ENCODE results near the gene DAP.

The DAP gene

DNA sequence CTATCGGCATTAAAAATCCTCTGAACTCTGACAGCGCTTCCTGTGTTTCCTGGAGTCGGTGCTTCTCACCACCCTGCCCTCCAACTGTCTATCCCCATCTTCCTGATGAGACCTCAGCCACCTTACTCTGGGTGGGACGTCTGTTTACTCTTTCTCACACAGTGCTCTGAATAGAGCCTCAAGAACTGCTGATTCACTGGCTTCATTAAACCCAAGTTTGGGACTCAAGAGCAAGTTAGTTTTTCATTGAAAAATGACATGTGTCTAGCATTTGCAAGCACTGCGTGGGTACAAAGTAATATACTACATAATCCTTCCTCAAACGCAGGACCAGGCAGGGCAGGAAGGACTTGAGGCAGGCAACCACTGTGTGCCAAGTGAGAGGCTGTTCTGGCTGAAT, 49.5 kb downstream of the DAP start:
- no peak overlapping the region for H3K27ac ChIP-seq
- H3K27me3 ChIP-seq (ENCODE audit: control insufficient read depth, insufficient read depth, low read length) = no peaks in the 10 kb centered on the region
- no peak overlapping the region for H3K4me3 ChIP-seq (ENCODE audit: low read depth, low read length)
- no peak overlapping the region for H2AFZ ChIP-seq
- TF ChIP-seq, protein P1, sequence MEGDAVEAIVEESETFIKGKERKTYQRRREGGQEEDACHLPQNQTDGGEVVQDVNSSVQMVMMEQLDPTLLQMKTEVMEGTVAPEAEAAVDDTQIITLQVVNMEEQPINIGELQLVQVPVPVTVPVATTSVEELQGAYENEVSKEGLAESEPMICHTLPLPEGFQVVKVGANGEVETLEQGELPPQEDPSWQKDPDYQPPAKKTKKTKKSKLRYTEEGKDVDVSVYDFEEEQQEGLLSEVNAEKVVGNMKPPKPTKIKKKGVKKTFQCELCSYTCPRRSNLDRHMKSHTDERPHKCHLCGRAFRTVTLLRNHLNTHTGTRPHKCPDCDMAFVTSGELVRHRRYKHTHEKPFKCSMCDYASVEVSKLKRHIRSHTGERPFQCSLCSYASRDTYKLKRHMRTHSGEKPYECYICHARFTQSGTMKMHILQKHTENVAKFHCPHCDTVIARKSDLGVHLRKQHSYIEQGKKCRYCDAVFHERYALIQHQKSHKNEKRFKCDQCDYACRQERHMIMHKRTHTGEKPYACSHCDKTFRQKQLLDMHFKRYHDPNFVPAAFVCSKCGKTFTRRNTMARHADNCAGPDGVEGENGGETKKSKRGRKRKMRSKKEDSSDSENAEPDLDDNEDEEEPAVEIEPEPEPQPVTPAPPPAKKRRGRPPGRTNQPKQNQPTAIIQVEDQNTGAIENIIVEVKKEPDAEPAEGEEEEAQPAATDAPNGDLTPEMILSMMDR (IDR thresholded peaks at IDR 0.05) = no peak
- no peaks in the 10 kb centered on the region for H3K4me1 ChIP-seq
- H3K79me2 ChIP-seq = peaks cover 12% of the 10 kb centered on the region
- no peak overlapping the region for H3K9ac ChIP-seq
- no peak overlapping the region for H3K4me2 ChIP-seq (ENCODE audit: low read length)
- H3K9me3 ChIP-seq (ENCODE audit: control insufficient read depth, low read length) = no peaks in the 10 kb centered on the region
- H3K36me3 ChIP-seq (ENCODE audit: control insufficient read depth, insufficient read depth, low read length) = no peaks in the 10 kb centered on the region

DNA sequence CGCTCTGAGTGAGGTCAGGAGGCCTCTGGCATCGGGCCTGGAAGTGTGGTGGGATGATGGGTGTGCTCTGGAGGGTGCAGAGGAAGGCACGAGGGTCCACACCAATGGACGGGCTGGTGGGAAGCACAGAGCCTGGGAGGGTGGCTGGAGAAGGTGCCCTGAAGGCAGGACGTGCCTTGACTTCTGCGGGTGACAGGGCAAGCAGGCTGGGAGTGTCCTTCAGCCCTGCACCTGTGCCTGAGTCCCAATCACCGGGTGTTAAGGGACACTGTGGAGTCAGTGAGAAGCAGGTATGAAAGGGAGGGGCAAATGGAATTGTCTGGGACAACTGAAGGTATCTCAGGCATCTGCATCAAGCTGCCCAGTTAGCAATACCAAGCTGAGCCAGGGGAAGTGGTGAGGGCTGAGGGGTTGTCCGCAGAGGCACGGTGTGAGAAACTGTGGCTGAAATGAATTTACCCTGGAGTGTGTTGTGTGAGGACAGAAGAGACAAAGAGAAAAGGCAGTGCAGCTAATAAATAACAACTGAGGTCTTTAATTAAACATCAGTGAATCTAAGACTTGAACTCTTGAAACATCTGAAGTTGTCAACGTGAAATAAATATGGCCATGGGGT, 50.4 kb downstream of the DAP start:
- TF ChIP-seq, protein P1 (IDR thresholded peaks at IDR 0.05) = no peak
- no peaks in the 10 kb centered on the region for H3K36me3 ChIP-seq (ENCODE audit: control insufficient read depth, insufficient read depth, low read length)
- H3K27ac ChIP-seq = no peak overlapping the region
- H2AFZ ChIP-seq = no peak overlapping the region
- no peaks in the 10 kb centered on the region for H3K27me3 ChIP-seq (ENCODE audit: control insufficient read depth, insufficient read depth, low read length)
- no peak overlapping the region for H3K9ac ChIP-seq
- H3K4me1 ChIP-seq = no peaks in the 10 kb centered on the region
- no peaks in the 10 kb centered on the region for H3K9me3 ChIP-seq (ENCODE audit: control insufficient read depth, low read length)
- no peak overlapping the region for H3K4me2 ChIP-seq (ENCODE audit: low read length)
- no peak overlapping the region for H3K4me3 ChIP-seq (ENCODE audit: low read depth, low read length)
- peaks cover 9% of the 10 kb centered on the region for H3K79me2 ChIP-seq

DNA sequence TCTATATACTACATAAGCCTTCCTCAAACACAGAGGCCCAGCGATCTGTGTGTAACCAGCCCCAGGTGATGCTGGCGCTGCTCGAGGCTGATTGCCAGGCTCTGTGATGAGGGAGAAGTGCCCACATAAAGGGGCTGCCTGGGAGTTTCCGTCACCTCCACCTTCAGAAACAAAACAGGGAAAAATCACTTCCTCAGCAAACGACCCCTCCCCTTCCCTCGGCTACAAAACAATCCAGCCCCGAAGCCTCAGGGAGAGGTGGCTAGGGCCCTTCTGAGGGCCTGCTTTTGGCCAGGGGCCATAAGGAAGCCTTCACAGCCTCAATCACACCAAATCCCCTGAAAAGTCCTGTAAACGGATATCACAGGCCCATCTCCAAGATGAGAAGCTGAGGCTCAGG, 51.1 kb downstream of the DAP start:
- Histone ChIP-seq H3K79me2 (peaks cover 9% of the 10 kb centered on the region), H3K27ac (no peak overlapping the region), H3K36me3 (ENCODE audit: control insufficient read depth, insufficient read depth, low read length) (no peaks in the 10 kb centered on the region), H3K4me1 (no peaks in the 10 kb centered on the region), H3K27me3 (ENCODE audit: control insufficient read depth, insufficient read depth, low read length) (no peaks in the 10 kb centered on the region), H3K9me3 (ENCODE audit: control insufficient read depth, low read length) (no peaks in the 10 kb centered on the region), H3K4me2 (ENCODE audit: low read length) (no peak overlapping the region), H3K4me3 (ENCODE audit: low read depth, low read length) (no peak overlapping the region), H3K9ac (no peak overlapping the region), H2AFZ (no peak overlapping the region)
- TF ChIP-seq, protein P1 (IDR thresholded peaks at IDR 0.05) = no peak

DNA sequence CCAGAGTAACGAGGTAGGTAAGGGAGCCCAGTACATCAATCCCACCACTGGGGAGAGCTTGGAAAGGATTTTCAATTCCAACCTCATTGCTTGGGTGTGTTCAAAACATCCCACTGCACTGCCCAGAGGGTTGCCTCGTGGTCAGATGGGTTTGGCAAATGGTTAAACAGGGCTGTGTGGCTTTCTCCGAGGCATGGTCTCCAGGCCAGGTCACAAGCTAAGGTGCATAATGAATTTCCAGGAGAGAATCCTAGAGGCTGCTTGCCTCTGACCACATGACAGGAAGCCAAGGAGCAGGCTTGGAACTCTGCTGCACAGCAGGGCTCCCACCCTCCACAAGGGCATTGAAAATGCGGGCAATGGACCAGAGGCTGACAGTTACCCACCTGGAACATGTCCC, 51.6 kb downstream of the DAP start:
- peaks cover 9% of the 10 kb centered on the region for H3K79me2 ChIP-seq
- H3K4me3 ChIP-seq (ENCODE audit: low read depth, low read length) = no peak overlapping the region
- no peaks in the 10 kb centered on the region for H3K4me1 ChIP-seq
- no peaks in the 10 kb centered on the region for H3K9me3 ChIP-seq (ENCODE audit: control insufficient read depth, low read length)
- no peak overlapping the region for H3K9ac ChIP-seq
- H2AFZ ChIP-seq = no peak overlapping the region
- no peaks in the 10 kb centered on the region for H3K27me3 ChIP-seq (ENCODE audit: control insufficient read depth, insufficient read depth, low read length)
- H3K36me3 ChIP-seq (ENCODE audit: control insufficient read depth, insufficient read depth, low read length) = no peaks in the 10 kb centered on the region
- no peak overlapping the region for H3K27ac ChIP-seq
- no peak overlapping the region for H3K4me2 ChIP-seq (ENCODE audit: low read length)
- TF ChIP-seq, protein P1 (IDR thresholded peaks at IDR 0.05) = no peak

Measured in parathyroid adenoma (tissue), 2 donors.